ENCODE data around the gene RTBDN. TPM values are rescaled to one million over a fixed set of nuclear protein-coding genes. Genes with fewer than 3 reads are reported as not detected.

RTBDN gene
- total RNA-seq, 1 experiment from 2014 or later, result 25.1 TPM

DNA sequence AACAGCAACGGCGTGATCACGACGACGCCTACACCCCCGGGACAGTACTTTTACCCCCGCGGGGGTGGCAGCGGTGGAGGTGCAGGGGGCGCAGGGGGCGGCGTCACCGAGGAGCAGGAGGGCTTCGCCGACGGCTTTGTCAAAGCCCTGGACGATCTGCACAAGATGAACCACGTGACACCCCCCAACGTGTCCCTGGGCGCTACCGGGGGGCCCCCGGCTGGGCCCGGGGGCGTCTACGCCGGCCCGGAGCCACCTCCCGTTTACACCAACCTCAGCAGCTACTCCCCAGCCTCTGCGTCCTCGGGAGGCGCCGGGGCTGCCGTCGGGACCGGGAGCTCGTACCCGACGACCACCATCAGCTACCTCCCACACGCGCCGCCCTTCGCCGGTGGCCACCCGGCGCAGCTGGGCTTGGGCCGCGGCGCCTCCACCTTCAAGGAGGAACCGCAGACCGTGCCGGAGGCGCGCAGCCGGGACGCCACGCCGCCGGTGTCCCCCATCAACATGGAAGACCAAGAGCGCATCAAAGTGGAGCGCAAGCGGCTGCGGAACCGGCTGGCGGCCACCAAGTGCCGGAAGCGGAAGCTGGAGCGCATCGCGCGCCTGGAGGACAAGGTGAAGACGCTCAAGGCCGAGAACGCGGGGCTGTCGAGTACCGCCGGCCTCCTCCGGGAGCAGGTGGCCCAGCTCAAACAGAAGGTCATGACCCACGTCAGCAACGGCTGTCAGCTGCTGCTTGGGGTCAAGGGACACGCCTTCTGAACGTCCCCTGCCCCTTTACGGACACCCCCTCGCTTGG is 42.1 kb downstream of the RTBDN start (continued):
- TF ChIP-seq, protein P1, sequence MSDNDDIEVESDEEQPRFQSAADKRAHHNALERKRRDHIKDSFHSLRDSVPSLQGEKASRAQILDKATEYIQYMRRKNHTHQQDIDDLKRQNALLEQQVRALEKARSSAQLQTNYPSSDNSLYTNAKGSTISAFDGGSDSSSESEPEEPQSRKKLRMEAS (IDR thresholded peaks at IDR 0.05), result no peak
- TF ChIP-seq SRF (IDR thresholded peaks at IDR 0.05; ENCODE audit: low read depth) (no peak), POLR2AphosphoS5 (IDR thresholded peaks at IDR 0.05; ENCODE audit: low read depth, low read length) (peak; percentile 59; the same call in 1 of the 2 replicates), EZH2phosphoT487 (IDR thresholded peaks at IDR 0.05; ENCODE audit: borderline replicate concordance) (no peak)

DNA sequence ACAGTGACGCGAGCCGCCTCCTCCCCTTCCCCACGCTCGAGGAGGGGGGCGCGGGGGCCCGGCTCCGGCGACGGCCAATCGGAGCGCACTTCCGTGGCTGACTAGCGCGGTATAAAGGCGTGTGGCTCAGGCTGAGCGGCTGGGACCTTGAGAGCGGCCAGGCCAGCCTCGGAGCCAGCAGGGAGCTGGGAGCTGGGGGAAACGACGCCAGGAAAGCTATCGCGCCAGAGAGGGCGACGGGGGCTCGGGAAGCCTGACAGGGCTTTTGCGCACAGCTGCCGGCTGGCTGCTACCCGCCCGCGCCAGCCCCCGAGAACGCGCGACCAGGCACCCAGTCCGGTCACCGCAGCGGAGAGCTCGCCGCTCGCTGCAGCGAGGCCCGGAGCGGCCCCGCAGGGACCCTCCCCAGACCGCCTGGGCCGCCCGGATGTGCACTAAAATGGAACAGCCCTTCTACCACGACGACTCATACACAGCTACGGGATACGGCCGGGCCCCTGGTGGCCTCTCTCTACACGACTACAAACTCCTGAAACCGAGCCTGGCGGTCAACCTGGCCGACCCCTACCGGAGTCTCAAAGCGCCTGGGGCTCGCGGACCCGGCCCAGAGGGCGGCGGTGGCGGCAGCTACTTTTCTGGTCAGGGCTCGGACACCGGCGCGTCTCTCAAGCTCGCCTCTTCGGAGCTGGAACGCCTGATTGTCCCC is 42.9 kb downstream of the RTBDN start, which contains the start of gene JUNB:
TSS of gene JUNB (plus strand) at position 142 of the 706 bp plus-strand sequence. CDS start at position 428, 286 bp downstream.
- Histone ChIP-seq H3K27me3 (ENCODE audit: insufficient read depth, low read length) (no peaks in the 10 kb centered on the region), H3K9ac (ENCODE audit: low read length) (peak within 1 kb of the TSS; percentile 93), H3K4me2 (ENCODE audit: low read length) (peak within 1 kb of the TSS; percentile 99), H3K9me3 (ENCODE audit: control insufficient read depth in 1 of 2, insufficient read depth in 1 of 2, low read depth in 1 of 2, low read length in 2 of 2) (no peaks in the 10 kb centered on the region), H3K36me3 (ENCODE audit: control insufficient read depth in 1 of 2, insufficient read depth in 2 of 2, low read length in 2 of 2) (no peaks in the 10 kb centered on the region), H3K4me3 (replicated peaks in 1 of 2; ENCODE audit: low read depth in 1 of 2, low read length in 2 of 2) (peak within 1 kb of the TSS; percentile 77 to 84), H3K9me2 (ENCODE audit: insufficient read depth) (no peaks in the 10 kb centered on the region), H4K20me1 (ENCODE audit: insufficient read depth) (no peaks in the 10 kb centered on the region), H3K79me2 (ENCODE audit: insufficient read depth, low read length) (peaks cover 19% of the 10 kb centered on the region), H3K4me1 (ENCODE audit: control insufficient read depth in 1 of 2, insufficient read depth in 2 of 2, low read length in 2 of 2) (peaks cover 61 to 90% of the 10 kb centered on the region in 2 experiments), H2AFZ (ENCODE audit: low read depth, low read length, poor library complexity, severe bottlenecking) (no peak within 1 kb of the TSS), H3K27ac (ENCODE audit: low read depth, low read length) (peak within 1 kb of the TSS; percentile 96)
- ATAC-seq (peak; percentile 46), DNase-seq (ENCODE audit: low read depth, low spot score) (peak; percentile 93)
- intact Hi-C loops (cut with micrococcal nuclease), result loop anchor here (2.0 kb wide), 1 partner anchor 13 kb away; no protein-coding TSS in a partner anchor
- POLR2A ChIA-PET, result interaction anchor here (0.6 to 6.7 kb wide), 18 partner anchors 9 to 128 kb away, joined by 3 to 172 read pairs (median 6); partner anchors contain the start of genes DHPS, GET3, HOOK2 and PRDX2
- RAD21 ChIA-PET (ENCODE audit: low non-redundant PET in 1 of 2, low total read pairs in 2 of 2, uncharacterized antibody in 2 of 2, unreplicated experiment in 2 of 2), result interaction anchor here (0.6 to 1.4 kb wide), 5 partner anchors 8 to 95 kb away, joined by 3 to 8 read pairs (median 5); partner anchors contain the start of gene FBXW9 (in 1 of the 2)
- CTCF ChIA-PET, result interaction anchor here (0.7 to 7.4 kb wide), 5 partner anchors 9 to 34 kb away, joined by 3 to 88 read pairs (median 21); partner anchors contain the start of gene HOOK2
- TF ChIP-seq CEBPB (IDR thresholded peaks at IDR 0.05; ENCODE audit: low read depth) (no peak), SP1 (IDR thresholded peaks at IDR 0.05; ENCODE audit: low read depth) (no peak), TCF7L2 (IDR thresholded peaks at IDR 0.05; ENCODE audit: borderline replicate concordance, extremely low read depth, insufficient read depth, insufficient read length) (peak; percentile 54), POLR2AphosphoS5 (IDR thresholded peaks at IDR 0.05; ENCODE audit: low read depth, low read length) (peak; percentile 100), EZH2 (IDR thresholded peaks at IDR 0.05) (no peak), YY1 (IDR thresholded peaks at IDR 0.05; ENCODE audit: extremely low read depth, insufficient replicate concordance, low read depth, low read length) (peak; percentile 43), CBX3 (IDR thresholded peaks at IDR 0.05; ENCODE audit: low read depth) (no peak), POLR2A (IDR thresholded peaks at IDR 0.05; ENCODE audit: borderline replicate concordance, extremely low read depth, insufficient read depth, insufficient read length) (peak; percentile 100), ZFX (IDR thresholded peaks at IDR 0.05) (peak; percentile 52), EZH2phosphoT487 (IDR thresholded peaks at IDR 0.05; ENCODE audit: borderline replicate concordance) (no peak)
- TF ChIP-seq, protein P2, sequence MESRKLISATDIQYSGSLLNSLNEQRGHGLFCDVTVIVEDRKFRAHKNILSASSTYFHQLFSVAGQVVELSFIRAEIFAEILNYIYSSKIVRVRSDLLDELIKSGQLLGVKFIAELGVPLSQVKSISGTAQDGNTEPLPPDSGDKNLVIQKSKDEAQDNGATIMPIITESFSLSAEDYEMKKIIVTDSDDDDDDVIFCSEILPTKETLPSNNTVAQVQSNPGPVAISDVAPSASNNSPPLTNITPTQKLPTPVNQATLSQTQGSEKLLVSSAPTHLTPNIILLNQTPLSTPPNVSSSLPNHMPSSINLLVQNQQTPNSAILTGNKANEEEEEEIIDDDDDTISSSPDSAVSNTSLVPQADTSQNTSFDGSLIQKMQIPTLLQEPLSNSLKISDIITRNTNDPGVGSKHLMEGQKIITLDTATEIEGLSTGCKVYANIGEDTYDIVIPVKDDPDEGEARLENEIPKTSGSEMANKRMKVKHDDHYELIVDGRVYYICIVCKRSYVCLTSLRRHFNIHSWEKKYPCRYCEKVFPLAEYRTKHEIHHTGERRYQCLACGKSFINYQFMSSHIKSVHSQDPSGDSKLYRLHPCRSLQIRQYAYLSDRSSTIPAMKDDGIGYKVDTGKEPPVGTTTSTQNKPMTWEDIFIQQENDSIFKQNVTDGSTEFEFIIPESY (IDR thresholded peaks at IDR 0.05; ENCODE audit: extremely low read depth, insufficient replicate concordance, low read length), result peak; percentile 88
- TF ChIP-seq, protein P1 (IDR thresholded peaks at IDR 0.05), result no peak
- no TSS peak for BruUV-seq (replicated peaks)

Data from HCT116 (cell line).